ENCODE results near the gene TMEM106C. TPM values are rescaled to one million over a fixed set of nuclear protein-coding genes. Genes with fewer than 3 reads are reported as not detected.

The TMEM106C gene
- total and polyA plus RNA-seq, 12 donors, result 24.6 to 119 (median 52.0) TPM

GRCh38 chr12:48005001-48005749, 41.8 kb downstream of the TMEM106C start:
- Histone ChIP-seq H3K4me3 (no peak overlapping the region), H3K9me3 (replicated peaks in 1 of 3) (no peaks in the 10 kb centered on the region), H3K36me3 (replicated peaks in 1 of 2) (no peaks in the 10 kb centered on the region), H3K4me1 (replicated peaks in 1 of 2) (peaks cover 21 to 27% of the 10 kb centered on the region in 2 donors), H3K27ac (no peak overlapping the region), H3K27me3 (peaks cover 44% of the 10 kb centered on the region)
- TF ChIP-seq POLR2A (IDR thresholded peaks at IDR 0.05), result no peak
- TF ChIP-seq CTCF (IDR thresholded peaks at IDR 0.05), result no peak
- no peak for DNase-seq
- intact Hi-C loops (cut with DNase I), result no loop called here
- WGBS, 4 donors, result 52 to 76% (median 59%) methylated on average over 16 to 30 of the region's 30 CpGs

- intact Hi-C loops (cut with DNase I), result no loop called here
- Histone ChIP-seq H3K4me3 (no peak overlapping the region), H3K4me1 (replicated peaks in 1 of 2) (peaks cover 21 to 27% of the 10 kb centered on the region in 2 donors), H3K9me3 (replicated peaks in 1 of 3) (no peaks in the 10 kb centered on the region), H3K27ac (no peak overlapping the region), H3K36me3 (replicated peaks in 1 of 2) (no peaks in the 10 kb centered on the region), H3K27me3 (peaks cover 49% of the 10 kb centered on the region)
- TF ChIP-seq CTCF (IDR thresholded peaks at IDR 0.05) (no peak), POLR2A (IDR thresholded peaks at IDR 0.05) (no peak)
- no peak for DNase-seq
These were observed 42.3 kb downstream of the TMEM106C start for GRCh38 chr12:48005750-48006021.

- Histone ChIP-seq H3K36me3 (replicated peaks in 1 of 2) (no peaks in the 10 kb centered on the region), H3K9me3 (replicated peaks in 1 of 3) (no peaks in the 10 kb centered on the region), H3K27me3 (peaks cover 47% of the 10 kb centered on the region), H3K27ac (no peak overlapping the region), H3K4me3 (no peak overlapping the region), H3K4me1 (replicated peaks in 1 of 2) (peaks cover 13% of the 10 kb centered on the region in 2 donors)
- no peak for DNase-seq
- TF ChIP-seq CTCF (IDR thresholded peaks at IDR 0.05), result no peak
- no peak for TF ChIP-seq POLR2A (IDR thresholded peaks at IDR 0.05)
- intact Hi-C loops (cut with DNase I), result no loop called here
- 77 to 86% (median 80%) methylated on average over 4 of the region's 4 CpGs for WGBS, 4 donors
These were observed 43.8 kb downstream of the TMEM106C start for GRCh38 chr12:48007206-48007605.

GRCh38 chr12:48008349-48008748, 45.0 kb downstream of the TMEM106C start:
- TF ChIP-seq POLR2A (IDR thresholded peaks at IDR 0.05) (no peak), CTCF (IDR thresholded peaks at IDR 0.05) (no peak)
- no peak for DNase-seq
- H3K36me3 ChIP-seq (replicated peaks in 1 of 2), result no peaks in the 10 kb centered on the region
- peaks cover 38% of the 10 kb centered on the region for H3K27me3 ChIP-seq
- no peak overlapping the region for H3K27ac ChIP-seq
- no peaks in the 10 kb centered on the region for H3K9me3 ChIP-seq (replicated peaks in 1 of 3)
- WGBS, 4 donors, result 52 to 70% (median 62%) methylated on average over 2 of the region's 2 CpGs
- intact Hi-C loops (cut with DNase I), result no loop called here
- no peak overlapping the region for H3K4me3 ChIP-seq
- peaks cover 7 to 10% of the 10 kb centered on the region in 2 donors for H3K4me1 ChIP-seq (replicated peaks in 1 of 2)

Data from adrenal gland (tissue), 12 donors.